GM21360 (cell line): Measurements from ENCODE around the gene DPP6.

ENCODE experiments used
- ATAC-seq: cut with Tn5 transposase; IDR thresholded peaks from one replicate; pipeline ENCODE4 v1.9.1; 2021; ENCODE audit warnings: mild to moderate bottlenecking, moderate library complexity; ENCODE audit not compliant: unreplicated experiment

The DPP6 gene

GRCh38 chr7:154867068-154867467 is 814.9 kb downstream of the DPP6 start:
- peak; percentile 66 for ATAC-seq

- no peak for ATAC-seq
Observed at GRCh38 chr7:154868921-154869320, 816.7 kb downstream of the DPP6 start.

GRCh38 chr7:154869436-154869835 is 817.2 kb downstream of the DPP6 start:
- no peak for ATAC-seq

- no peak for ATAC-seq
Observed at GRCh38 chr7:154871507-154871906, 819.3 kb downstream of the DPP6 start.

- no peak for ATAC-seq
Observed at GRCh38 chr7:154871928-154872750, 819.9 kb downstream of the DPP6 start.

- no peak for ATAC-seq
Observed at GRCh38 chr7:154872811-154873499, 820.8 kb downstream of the DPP6 start.

- no peak for ATAC-seq
Observed at GRCh38 chr7:154873500-154874121, 821.4 kb downstream of the DPP6 start.

- ATAC-seq, result no peak
Observed at GRCh38 chr7:154874409-154875113, 822.4 kb downstream of the DPP6 start.

- no peak for ATAC-seq
Observed at GRCh38 chr7:154875297-154875696, 823.1 kb downstream of the DPP6 start.

- ATAC-seq, result no peak
Observed at GRCh38 chr7:154876516-154876915, 824.3 kb downstream of the DPP6 start.

GRCh38 chr7:154877031-154877430 is 824.8 kb downstream of the DPP6 start:
- no peak for ATAC-seq

- no peak for ATAC-seq
Observed at GRCh38 chr7:154879629-154880028, 827.4 kb downstream of the DPP6 start.

GRCh38 chr7:154880513-154880912 is 828.3 kb downstream of the DPP6 start:
- no peak for ATAC-seq

GRCh38 chr7:154881026-154881425 is 828.8 kb downstream of the DPP6 start:
- ATAC-seq, result no peak

GRCh38 chr7:154881526-154881925 is 829.3 kb downstream of the DPP6 start:
- ATAC-seq, result no peak

- no peak for ATAC-seq
Observed at GRCh38 chr7:154882931-154883474, 830.8 kb downstream of the DPP6 start.

GRCh38 chr7:154884348-154884920 is 832.2 kb downstream of the DPP6 start:
- no peak for ATAC-seq

- no peak for ATAC-seq
Observed at GRCh38 chr7:154886591-154886990, 834.4 kb downstream of the DPP6 start.

- ATAC-seq, result no peak
Observed at GRCh38 chr7:154888690-154889089, 836.5 kb downstream of the DPP6 start.

GRCh38 chr7:154892459-154892858 is 840.3 kb downstream of the DPP6 start:
- no peak for ATAC-seq

GRCh38 chr7:154896076-154896475 is 843.9 kb downstream of the DPP6 start:
- ATAC-seq, result no peak
